HG02588 (cell line): ENCODE results near the gene MTFR1L.

Experiments used
- ATAC-seq: cut with Tn5 transposase; IDR thresholded peaks from one replicate; pipeline ENCODE4 v1.9.1; 2021; ENCODE audit warnings: mild to moderate bottlenecking, moderate library complexity; ENCODE audit not compliant: unreplicated experiment

Gene MTFR1L

DNA sequence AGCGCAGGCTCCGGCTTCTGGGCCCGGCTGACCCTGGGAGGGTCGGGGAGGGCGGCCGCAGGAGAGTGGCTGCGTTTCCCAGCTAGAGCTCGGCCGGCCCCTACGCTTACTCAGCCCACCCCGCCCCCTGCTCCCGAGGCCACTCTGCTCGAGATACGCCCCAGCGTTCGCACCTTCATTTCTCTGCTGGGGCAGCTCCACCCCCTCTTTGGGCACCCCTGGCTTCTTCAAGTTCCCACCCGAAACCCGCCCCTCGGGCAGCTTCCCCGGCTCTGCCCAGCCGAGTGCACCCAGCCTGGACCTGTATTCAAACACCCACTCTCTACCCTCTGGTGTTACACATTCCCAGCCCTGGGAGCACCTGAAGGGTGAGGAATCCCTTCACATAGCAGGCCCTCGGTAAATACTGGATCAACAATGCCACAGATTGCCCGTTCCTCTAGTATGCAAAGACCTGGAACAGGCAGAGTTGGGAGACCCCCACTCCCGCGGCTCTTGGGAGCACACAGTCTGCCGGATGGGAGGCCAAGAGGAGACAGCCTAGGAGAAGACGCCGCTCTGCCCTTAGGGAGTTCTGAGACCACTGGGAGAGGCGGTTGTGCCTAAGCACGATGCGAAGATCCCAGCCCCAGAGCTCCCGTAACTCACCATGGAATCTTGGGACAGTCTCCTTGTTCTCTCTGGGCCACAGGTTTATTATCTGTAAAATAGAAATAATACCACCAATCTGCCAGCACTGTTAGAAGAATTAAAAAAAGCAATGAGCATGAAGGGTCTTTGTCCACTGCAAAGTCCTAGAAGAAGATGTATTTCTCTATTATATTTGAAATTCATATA, 56.3 kb downstream of the MTFR1L start:
- peak; percentile 23 for ATAC-seq

DNA sequence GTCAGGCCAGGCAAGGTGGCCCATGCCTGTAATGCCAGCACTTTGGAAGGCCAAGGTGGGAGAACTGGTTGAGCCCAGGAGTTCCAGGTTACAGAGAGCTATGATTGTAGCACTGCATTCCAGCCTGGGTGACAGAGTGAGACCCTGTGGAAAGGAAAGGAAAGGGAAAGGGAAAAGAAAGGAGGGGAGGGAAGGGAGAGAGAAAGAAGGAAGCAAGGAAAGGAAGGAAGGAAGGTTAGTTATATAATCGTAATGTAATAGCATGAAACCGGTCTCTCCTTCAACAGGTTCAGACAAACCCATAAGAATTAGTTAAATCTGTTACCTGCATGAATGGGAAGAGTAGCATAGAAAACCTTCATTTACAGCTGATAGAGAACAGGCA, 56.9 kb downstream of the MTFR1L start:
- ATAC-seq = no peak

DNA sequence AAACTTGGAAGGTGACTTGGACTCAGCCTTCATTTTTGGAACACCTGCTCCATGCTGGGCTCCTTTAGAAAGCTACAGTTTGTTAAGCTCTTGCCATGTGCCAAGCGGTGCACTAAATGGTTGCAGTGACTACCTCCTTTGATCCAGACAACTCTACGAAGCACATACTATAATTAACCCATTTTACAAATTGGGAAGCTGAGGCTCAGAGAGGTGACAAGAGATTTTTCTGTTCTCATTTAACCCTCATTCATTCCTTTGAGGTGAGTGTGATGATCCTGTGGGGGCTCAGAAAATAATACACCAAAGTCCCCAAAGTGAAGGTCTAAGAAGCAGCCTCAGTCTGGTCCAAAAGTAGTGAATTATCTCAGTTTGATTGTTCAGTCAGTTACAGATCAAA, 57.4 kb downstream of the MTFR1L start:
- ATAC-seq = no peak

DNA sequence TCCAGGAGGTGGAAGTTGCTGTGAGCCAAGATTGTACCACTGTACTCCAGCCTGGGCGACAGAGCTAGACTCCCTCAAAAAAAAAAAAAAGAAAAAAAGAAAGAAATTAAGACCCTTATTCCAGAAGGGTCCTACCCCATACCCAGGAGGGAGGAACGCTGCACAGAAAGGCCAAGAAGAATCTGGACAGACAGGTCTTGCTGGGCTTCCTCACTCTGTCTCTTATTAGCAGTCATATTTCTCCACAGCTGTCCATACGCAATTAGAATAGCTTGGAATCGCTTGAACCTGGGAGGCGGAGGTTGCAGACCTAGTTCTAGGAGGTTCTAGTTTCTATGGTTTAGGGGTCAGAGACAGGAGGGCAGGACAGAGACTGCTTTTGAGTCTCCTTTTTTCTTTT, 58.9 kb downstream of the MTFR1L start:
- ATAC-seq = no peak

DNA sequence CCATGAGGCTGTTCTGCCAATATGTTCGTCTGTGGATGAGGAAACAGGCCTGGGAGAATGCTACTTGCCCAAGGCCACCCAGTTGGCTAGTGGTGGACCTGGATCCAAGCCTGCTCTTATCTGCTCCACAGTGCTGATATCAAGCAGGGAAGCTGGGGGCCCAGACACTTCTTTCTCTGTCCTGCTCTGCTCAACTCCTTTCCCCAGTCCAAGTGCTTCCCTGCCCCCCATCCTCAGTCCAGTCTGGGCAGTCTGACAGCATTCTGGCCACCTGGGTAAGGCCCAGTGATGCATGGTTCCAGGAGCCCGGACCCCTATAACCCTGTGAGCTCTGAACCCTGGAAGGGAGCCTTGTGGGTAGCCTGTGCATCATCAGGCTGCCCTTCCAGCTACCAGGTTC, 59.9 kb downstream of the MTFR1L start:
- ATAC-seq = no peak

DNA sequence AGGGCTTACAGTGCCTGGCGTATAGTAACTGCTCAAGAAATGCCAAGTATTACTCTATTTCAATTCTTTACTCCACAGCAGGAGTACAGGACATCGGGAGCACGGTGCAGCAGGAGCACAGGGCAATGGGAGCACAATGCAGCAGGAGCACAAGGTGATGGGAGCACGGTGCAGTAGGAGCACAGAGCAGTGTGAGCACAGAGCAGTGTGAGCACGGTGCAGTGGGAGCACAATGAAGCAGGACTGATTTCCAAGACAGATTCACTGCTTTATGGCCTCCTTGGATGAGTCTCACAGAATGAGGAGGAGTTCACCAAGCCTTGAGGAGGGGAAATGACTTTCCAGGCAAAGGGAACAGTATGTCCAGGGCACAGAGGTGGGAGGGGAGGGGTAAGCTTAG, 60.8 kb downstream of the MTFR1L start:
- no peak for ATAC-seq

DNA sequence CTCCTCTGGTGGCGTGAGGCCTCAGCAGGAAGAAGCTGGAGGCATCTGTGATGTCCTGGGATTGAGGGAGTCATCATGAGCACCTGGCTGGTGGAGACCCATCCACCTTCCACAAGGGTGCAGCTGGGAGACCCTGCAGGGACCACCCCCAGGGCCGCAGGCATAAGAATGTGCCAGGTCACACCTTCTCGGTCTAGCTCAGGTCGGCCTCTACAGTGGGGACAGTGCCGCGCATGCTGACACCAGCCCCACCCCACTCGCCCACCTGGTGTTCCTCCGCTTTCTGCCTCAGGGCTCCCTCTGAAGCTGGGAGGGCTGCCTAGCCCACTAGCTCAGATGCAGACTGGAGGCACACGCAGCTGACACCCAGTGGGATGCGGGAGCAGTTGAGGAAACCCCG, 61.5 kb downstream of the MTFR1L start:
- ATAC-seq = no peak
